HCT116 (cell line): ENCODE measurements around the gene GALNT18. TPM values are rescaled to one million over a fixed set of nuclear protein-coding genes. Genes with fewer than 3 reads are reported as not detected.

Experiments
- ATAC-seq: fragments of 200-7000 bp; cut with Tn5 transposase; 2 replicates; pipeline ENCODE4 v1.9.1; 2020; ENCODE audit warnings: mild to moderate bottlenecking, moderate library complexity
- BruUV-seq: library from RNA; stranded (reverse); fragments of 400-500 nt; replicated peaks from 2 replicates; lab custom pipeline; 2021; lab: Mats Ljungman, UMichigan
- CTCF ChIA-PET: fragments of 300-600 bp; sonication (Branson Sonifier 250); formaldehyde crosslinking; loops from one replicate; lab custom pipeline; 2021; ENCODE audit warnings: antibody characterized with exemption; lab: Charles Lee
- POLR2A ChIA-PET: fragments of 300-600, 350-600 bp; sonication (Branson Sonifier 250); formaldehyde crosslinking; loops from one replicate; lab custom pipeline; 2021; ENCODE audit warnings: antibody characterized with exemption; lab: Charles Lee
- RAD21 ChIA-PET, 2 experiments: fragments of 300-600 bp; sonication (Branson Sonifier 250); formaldehyde crosslinking; loops; one replicate each; lab custom pipeline; 2023; ENCODE audit warnings: low total read pairs in 2 of 2; ENCODE audit not compliant: uncharacterized antibody in 2 of 2, unreplicated experiment in 2 of 2, low non-redundant PET in 1 of 2; lab: Charles Lee
- DNase-seq: peaks from one replicate; pipeline ENCODE4 v3.0.0-alpha.2; 2010; ENCODE audit warnings: low read depth, low spot score
- H2AFZ ChIP-seq: fragments of 200-600 bp; shearing (Covaris generic), sonication (generic); 2 replicates; pipeline ENCODE4 v1.6.1; 2017; ENCODE audit warnings: low read depth, mixed run types, mixed read lengths, antibody characterized with exemption, low read length; ENCODE audit not compliant: poor library complexity, severe bottlenecking
- H3K27ac ChIP-seq: 2 replicates; pipeline ENCODE4 v1.5.1; 2012; ENCODE audit warnings: low read depth, low read length
- H3K27me3 ChIP-seq: fragments of 200-600 bp; sonication (generic); 2 replicates; pipeline ENCODE4 v1.6.1; 2016; ENCODE audit warnings: mixed run types, low read length, mixed read lengths; ENCODE audit not compliant: insufficient read depth
- H3K36me3 ChIP-seq, 2 experiments: fragments of 200-500 bp in 1 of 2; fragments of 200-600 bp in 1 of 2; sonication (Bioruptor generic) in 1 of 2; sonication (generic) in 1 of 2; 2 replicates each; pipeline versions ENCODE4 v1.5.1 to v1.6.1; 2014 to 2016; ENCODE audit warnings: low read length in 2 of 2, inconsistent platforms in 1 of 2, mixed read lengths in 1 of 2, mixed run types in 1 of 2; ENCODE audit not compliant: insufficient read depth in 2 of 2, control insufficient read depth in 1 of 2
- H3K4me1 ChIP-seq, 2 experiments: fragments of 200-600 bp in 1 of 2; sonication (generic) in 1 of 2; 2 replicates each; pipeline versions ENCODE4 v1.5.1 to v1.6.1; 2012 to 2017; ENCODE audit warnings: low read length in 2 of 2, inconsistent platforms in 1 of 2, mild to moderate bottlenecking in 1 of 2, mixed read lengths in 1 of 2, mixed run types in 1 of 2, moderate library complexity in 1 of 2; ENCODE audit not compliant: insufficient read depth in 2 of 2, control insufficient read depth in 1 of 2
- H3K4me2 ChIP-seq: fragments of 200-600 bp; sonication (generic); 2 replicates; pipeline ENCODE4 v1.6.1; 2017; ENCODE audit warnings: mixed run types, low read length, mixed read lengths
- H3K4me3 ChIP-seq, 2 experiments: fragments of 200-600 bp in 1 of 2; sonication (generic) in 1 of 2; replicated peaks in 1 of 2; 2 replicates each; pipeline ENCODE4 v1.5.1; 2011 to 2016; ENCODE audit warnings: low read length in 2 of 2, control low read depth in 1 of 2, low read depth in 1 of 2, mild to moderate bottlenecking in 1 of 2, mixed read lengths in 1 of 2, mixed run types in 1 of 2
- H3K79me2 ChIP-seq: fragments of 200-600 bp; sonication (generic); 2 replicates; pipeline ENCODE4 v1.6.1; 2017; ENCODE audit warnings: mild to moderate bottlenecking, mixed run types, low read length, moderate library complexity, mixed read lengths; ENCODE audit not compliant: insufficient read depth
- H3K9ac ChIP-seq: fragments of 200-600 bp; sonication (generic); 2 replicates; pipeline ENCODE4 v1.6.1; 2016; ENCODE audit warnings: low read length, mixed read lengths
- H3K9me2 ChIP-seq: fragments of 200-600 bp; sonication (generic), shearing (Covaris generic); 2 replicates; pipeline ENCODE4 v1.6.1; 2017; ENCODE audit warnings: mixed run types, mild to moderate bottlenecking, moderate library complexity; ENCODE audit not compliant: insufficient read depth
- H3K9me3 ChIP-seq, 2 experiments: fragments of 200-500 bp in 1 of 2; fragments of 200-600 bp in 1 of 2; sonication (Bioruptor generic) in 1 of 2; sonication (generic) in 1 of 2; 2 replicates each; pipeline ENCODE4 v1.6.1; 2014 to 2017; ENCODE audit warnings: low read length in 2 of 2, mixed read lengths in 2 of 2, inconsistent platforms in 1 of 2, low read depth in 1 of 2, mild to moderate bottlenecking in 1 of 2, mixed run types in 1 of 2, moderate library complexity in 1 of 2; ENCODE audit not compliant: control insufficient read depth in 1 of 2, insufficient read depth in 1 of 2
- H4K20me1 ChIP-seq: fragments of 200-600 bp; sonication (generic), shearing (Covaris generic); 2 replicates; pipeline ENCODE4 v1.6.1; 2017; ENCODE audit warnings: mixed run types, mild to moderate bottlenecking, moderate library complexity; ENCODE audit not compliant: insufficient read depth
- ATF3 ChIP-seq: IDR thresholded peaks from 2 replicates; pipeline ENCODE4 v1.6.1; 2012
- CTCF ChIP-seq, 3 experiments: fragments of 200-600 bp in 1 of 3; sonication (generic) in 1 of 3; IDR thresholded peaks in 2 of 3; conservative IDR thresholded peaks in 1 of 3; 2 replicates each; pipeline ENCODE4 v1.5.1; 2012 to 2017; ENCODE audit warnings: low read depth in 2 of 3, low read length in 2 of 3, antibody characterized with exemption in 1 of 3, borderline replicate concordance in 1 of 3, control low read depth in 1 of 3, mild to moderate bottlenecking in 1 of 3, mixed read lengths in 1 of 3, mixed run types in 1 of 3, moderate library complexity in 1 of 3; ENCODE audit not compliant: insufficient read depth in 1 of 3
- EGR1 ChIP-seq: IDR thresholded peaks from 2 replicates; pipeline ENCODE4 v1.6.1; 2012; ENCODE audit warnings: low read depth
- EZH2 ChIP-seq: fragments of 200-600 bp; sonication (generic); IDR thresholded peaks from 2 replicates; pipeline ENCODE4 v1.6.1; 2017; ENCODE audit warnings: antibody characterized with exemption, mixed run types
- EZH2phosphoT487 ChIP-seq: fragments of 200-600 bp; IDR thresholded peaks from 2 replicates; pipeline ENCODE4 v1.6.1; 2018; ENCODE audit warnings: antibody characterized with exemption, borderline replicate concordance
- FOSL1 ChIP-seq: IDR thresholded peaks from 2 replicates; pipeline ENCODE4 v1.6.1; 2012; ENCODE audit warnings: low read depth
- MAX ChIP-seq: IDR thresholded peaks from 2 replicates; pipeline ENCODE4 v1.6.1; 2012
- POLR2A ChIP-seq: IDR thresholded peaks from 2 replicates; pipeline ENCODE4 v1.7.0; 2011; ENCODE audit warnings: borderline replicate concordance; ENCODE audit not compliant: insufficient read depth, insufficient read length; ENCODE audit errors: extremely low read depth
- RAD21 ChIP-seq: IDR thresholded peaks from 2 replicates; pipeline ENCODE4 v1.6.1; 2012; ENCODE audit warnings: low read depth, mild to moderate bottlenecking
- SIN3A ChIP-seq: IDR thresholded peaks from 2 replicates; pipeline ENCODE4 v1.6.1; 2012; ENCODE audit warnings: low read depth
- SRF ChIP-seq: IDR thresholded peaks from 2 replicates; pipeline ENCODE4 v1.6.1; 2012; ENCODE audit warnings: low read depth
- YY1 ChIP-seq: IDR thresholded peaks from 2 replicates; pipeline ENCODE4 v1.6.1; 2011; ENCODE audit warnings: low read length, low read depth, moderate library complexity, mild to moderate bottlenecking; ENCODE audit not compliant: insufficient replicate concordance; ENCODE audit errors: extremely low read depth
- ZBTB33 ChIP-seq: IDR thresholded peaks from 2 replicates; pipeline ENCODE4 v1.6.1; 2011; ENCODE audit warnings: mild to moderate bottlenecking, low read length, moderate library complexity; ENCODE audit not compliant: insufficient replicate concordance; ENCODE audit errors: extremely low read depth
- ZFX ChIP-seq: fragments of 450-650 bp; IDR thresholded peaks from 2 replicates; pipeline ENCODE4 v1.6.1; 2017
- ZNF274 ChIP-seq: fragments of 200-500 bp; sonication (Bioruptor generic); IDR thresholded peaks from 2 replicates; pipeline ENCODE4 v1.6.1; 2014; ENCODE audit warnings: mild to moderate bottlenecking, low read depth, low read length, inconsistent platforms
- intact Hi-C: fragments of 100-400 bp; cut with micrococcal nuclease; formaldehyde crosslinking; loops from 2 replicates; pipeline ENCODE4 v1.10.0; 2022
- total RNA-seq: library from RNA; stranded (reverse); gene quantifications from one replicate; pipeline ENCODE4 v1.2.1, GENCODE V29; 2021; ENCODE audit not compliant: unreplicated experiment

GALNT18 gene
- total RNA-seq, 1 experiment from 2014 or later: 19.9 TPM

GRCh38 chr11:11316651-11317230, 305.1 kb downstream of the GALNT18 start:
- Histone ChIP-seq H3K9me2 (no peaks in the 10 kb centered on the region), H3K4me1 (peaks cover 0 to 11% of the 10 kb centered on the region in 2 experiments; a peak in 3 of 4 replicates), H3K27ac (no peak overlapping the region), H3K27me3 (no peaks in the 10 kb centered on the region), H2AFZ (no peak overlapping the region), H3K9me3 (no peaks in the 10 kb centered on the region), H3K4me2 (no peak overlapping the region), H3K36me3 (no peaks in the 10 kb centered on the region), H3K9ac (no peak overlapping the region), H4K20me1 (no peaks in the 10 kb centered on the region), H3K4me3 (no peak overlapping the region), H3K79me2 (no peaks in the 10 kb centered on the region)
- DNase-seq (no peak), ATAC-seq (no peak)
- intact Hi-C loops: no loop called here
- no TSS peak for BruUV-seq
- TF ChIP-seq ZNF274 (no peak), RAD21 (no peak), EZH2 (no peak), SIN3A (no peak), EZH2phosphoT487 (no peak), CTCF (IDR thresholded peaks at IDR 0.05 in 2 of 3, conservative IDR thresholded peaks at IDR 0.05 in 1 of 3; ENCODE audit: borderline replicate concordance in 1 of 3, insufficient read depth in 1 of 3, low read depth in 2 of 3, low read length in 2 of 3) (no peak), YY1 (no peak), ATF3 (no peak), EGR1 (no peak), ZFX (no peak), MAX (no peak), FOSL1 (no peak), POLR2A (no peak), SRF (no peak), ZBTB33 (no peak)
- ChIA-PET RAD21 (no interaction called here), CTCF (no interaction called here), POLR2A (no interaction called here)
